Measurements from ENCODE around the gene ITGBL1.

GRCh38 chr13:101408154-101408553 lies 44.3 kb upstream of the ITGBL1 start:
- TF ChIP-seq CTCF (IDR thresholded peaks at IDR 0.05), result no peak
- no peak for TF ChIP-seq EP300 (IDR thresholded peaks at IDR 0.05)
- no peak for TF ChIP-seq POLR2A (IDR thresholded peaks at IDR 0.05)
- no peak for TF ChIP-seq POLR2AphosphoS5 (IDR thresholded peaks at IDR 0.05)

All from stomach (tissue), 4 donors.